ENCODE measurements around the gene C4BPB.

- no peak for TF ChIP-seq EZH2 (IDR thresholded peaks at IDR 0.05; ENCODE audit: borderline replicate concordance)
- TF ChIP-seq CTCF (IDR thresholded peaks at IDR 0.05; ENCODE audit: poor library complexity) = no peak
- no peak for TF ChIP-seq EZH2phosphoT487 (IDR thresholded peaks at IDR 0.05; ENCODE audit: low read depth, severe bottlenecking, unreplicated experiment)
These were observed 48.5 kb upstream of the C4BPB start for GRCh38 chr1:207040181-207040533.
